Suprapubic skin (tissue), 3 donors: Measurements from ENCODE around the gene HNRNPC.
"Not testable (repeated sequence)": the region's sequence is repeated elsewhere in the genome, so short reads cannot be mapped to it uniquely, and the experiment has no call there.

Experiments used
- CTCF ChIP-seq, 2 donors: fragments of 200-600 bp in 1 of 2; fragments of 450-650 bp in 1 of 2; sonication (generic) in 1 of 2; IDR thresholded peaks; one replicate each; pipeline ENCODE4 v1.5.1; 2016 to 2019; ENCODE audit warnings: antibody characterized with exemption in 2 of 2, mild to moderate bottlenecking in 1 of 2, moderate library complexity in 1 of 2
- POLR2A ChIP-seq, 2 donors: fragments of 450-650 bp; IDR thresholded peaks; one replicate each; pipeline ENCODE4 v1.6.1; 2017; ENCODE audit warnings: antibody characterized with exemption in 2 of 2, mild to moderate bottlenecking in 2 of 2, moderate library complexity in 2 of 2

DNA sequence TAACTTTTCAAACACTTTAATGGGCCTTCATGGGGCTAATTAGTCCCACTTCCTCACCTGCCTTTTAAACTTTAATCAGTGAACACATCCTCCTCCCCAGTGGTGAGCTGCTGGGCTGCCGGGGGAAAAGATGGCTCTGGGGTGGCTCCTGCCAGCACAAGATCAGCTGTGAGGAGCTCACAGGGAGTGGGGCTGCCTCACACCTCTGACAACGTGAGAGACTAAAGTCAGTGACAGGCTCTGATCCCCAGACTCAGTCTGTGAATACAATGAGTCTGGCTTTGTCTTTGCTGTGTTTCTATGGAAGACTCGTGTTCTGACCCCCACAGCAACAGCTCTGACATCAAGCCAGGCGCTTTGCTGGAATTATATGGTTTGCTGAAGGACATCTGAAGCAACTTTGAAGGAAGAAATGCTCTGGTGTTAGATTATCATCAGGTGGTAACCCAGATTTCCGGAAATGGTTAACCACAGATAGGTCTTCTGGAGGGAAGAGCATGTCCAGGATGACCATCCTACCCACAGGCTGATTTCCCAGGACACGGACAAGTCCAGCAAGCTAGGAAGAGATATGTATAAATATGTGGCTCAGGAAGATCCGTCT lies 104.1 kb downstream of the HNRNPC start:
- TF ChIP-seq CTCF, POLR2A (IDR thresholded peaks at IDR 0.05): not testable (repeated sequence)
